HepG2 (cell line): Measurements from ENCODE around the gene TH. TPM values are rescaled to one million over a fixed set of nuclear protein-coding genes. Genes with fewer than 3 reads are reported as not detected.

Source experiments
- ATAC-seq: fragments of 200-7000 bp; cut with Tn5 transposase; 3 replicates; pipeline ENCODE4 v1.9.1; 2020; ENCODE audit warnings: mild to moderate bottlenecking, moderate library complexity
- BruUV-seq: library from RNA; stranded (reverse); fragments of 400-500 nt; replicated peaks from 2 replicates; lab custom pipeline; 2021; lab: Mats Ljungman, UMichigan
- CTCF ChIA-PET: fragments of 300-600 bp; formaldehyde crosslinking; extraction: SDS; loops from one replicate; lab custom pipeline; 2021; ENCODE audit warnings: low total read pairs, inconsistent platforms, low intra/inter-chr PET ratio; lab: Yijun Ruan, JAX
- POLR2A ChIA-PET: fragments of 350-600 bp; sonication (Branson Sonifier 250); formaldehyde crosslinking; loops from one replicate; lab custom pipeline; 2020; ENCODE audit warnings: antibody characterized with exemption, inconsistent platforms; lab: Yijun Ruan, JAX
- DNase-seq: peaks from one replicate; pipeline ENCODE4 v3.0.0-alpha.2; 2015; ENCODE audit warnings: low spot score
- FAIRE-seq: peaks from 3 replicates; lab custom pipeline; 2011; peaks lifted over from hg19 to GRCh38; lab: Jason Lieb, UNC
- H2AFZ ChIP-seq: one replicate; pipeline ENCODE4 v1.6.1; 2011; ENCODE audit warnings: low read length, inconsistent platforms
- H3K27ac ChIP-seq: fragments of 300-600 bp; 3 replicates; pipeline ENCODE4 v1.8.0; 2011; ENCODE audit warnings: mixed run types, mild to moderate bottlenecking, mixed read lengths, low read length, inconsistent platforms; ENCODE audit not compliant: insufficient read depth; ENCODE audit errors: extremely low read length
- H3K27me3 ChIP-seq, 2 experiments: fragments of 200-600 bp in 1 of 2; 2 replicates in 1 of 2; 3 replicates in 1 of 2; pipeline versions ENCODE4 v1.6.0 to v1.8.0; 2011; ENCODE audit warnings: low read length in 2 of 2, mild to moderate bottlenecking in 2 of 2, moderate library complexity in 2 of 2, inconsistent platforms in 1 of 2; ENCODE audit not compliant: insufficient read depth in 2 of 2, control insufficient read depth in 1 of 2
- H3K36me3 ChIP-seq, 2 experiments: fragments of 200-600 bp in 1 of 2; replicated peaks in 1 of 2; 2 replicates in 1 of 2; 3 replicates in 1 of 2; pipeline versions ENCODE4 v1.5.1 to v1.8.0; 2011; ENCODE audit warnings: low read length in 2 of 2, inconsistent platforms in 1 of 2; ENCODE audit not compliant: insufficient read depth in 2 of 2, control insufficient read depth in 1 of 2
- H3K4me1 ChIP-seq: 2 replicates; pipeline ENCODE4 v1.5.1; 2012; ENCODE audit warnings: low read length, inconsistent platforms; ENCODE audit not compliant: insufficient read depth
- H3K4me2 ChIP-seq: 2 replicates; pipeline ENCODE4 v1.6.0; 2011; ENCODE audit warnings: low read depth, low read length, inconsistent platforms
- H3K4me3 ChIP-seq, 3 experiments: fragments of 200-600 bp in 1 of 3; sonication (generic), shearing (Covaris generic) in 1 of 3; replicated peaks in 1 of 3; 2 replicates each; pipeline ENCODE4 v1.5.1; 2011 to 2016; ENCODE audit warnings: low read length in 3 of 3, inconsistent platforms in 2 of 3, low read depth in 2 of 3, mild to moderate bottlenecking in 2 of 3, control low read depth in 1 of 3, mixed read lengths in 1 of 3; ENCODE audit not compliant: insufficient read depth in 1 of 3
- H3K79me2 ChIP-seq: one replicate; pipeline ENCODE4 v1.6.1; 2011; ENCODE audit warnings: low read length, inconsistent platforms; ENCODE audit not compliant: insufficient read depth
- H3K9ac ChIP-seq: 2 replicates; pipeline ENCODE4 v1.6.0; 2011; ENCODE audit warnings: mild to moderate bottlenecking, low read depth, low read length, inconsistent platforms; ENCODE audit not compliant: insufficient read depth
- H3K9me3 ChIP-seq: 2 replicates; pipeline ENCODE4 v1.5.1; 2012; ENCODE audit warnings: mild to moderate bottlenecking, low read length
- H4K20me1 ChIP-seq: 2 replicates; pipeline ENCODE4 v1.6.0; 2011; ENCODE audit warnings: inconsistent platforms, mild to moderate bottlenecking, low read length, moderate library complexity; ENCODE audit not compliant: insufficient read depth
- AGO1 ChIP-seq: fragments of 200-400 bp; formaldehyde crosslinking; IDR thresholded peaks from 2 replicates; pipeline ENCODE4 v1.6.1; 2017; ENCODE audit warnings: mild to moderate bottlenecking, low read depth, low read length, moderate library complexity; ENCODE audit not compliant: poor library complexity, severe bottlenecking
- ATF7-NPFF ChIP-seq: sonication (generic); formaldehyde crosslinking; IDR thresholded peaks from 2 replicates; pipeline ENCODE4 v1.8.1; 2023; ENCODE audit warnings: mild to moderate bottlenecking, low read depth, missing genetic modification reagents, moderate library complexity
- CHD4 ChIP-seq: fragments of 200-600 bp; sonication (generic); IDR thresholded peaks from 2 replicates; pipeline ENCODE4 v1.7.0; 2017; ENCODE audit warnings: mild to moderate bottlenecking, low read length, borderline replicate concordance
- HNRNPL ChIP-seq: fragments of 200-400 bp; formaldehyde crosslinking; IDR thresholded peaks from 2 replicates; pipeline ENCODE4 v1.6.1; 2017; ENCODE audit warnings: mild to moderate bottlenecking, low read depth, low read length
- KMT2B ChIP-seq: IDR thresholded peaks from 2 replicates; pipeline ENCODE4 v1.6.1; 2016; ENCODE audit warnings: missing genetic modification reagents, missing compliant biosample characterization
- SNAI1 ChIP-seq: sonication (generic); formaldehyde crosslinking; IDR thresholded peaks from 2 replicates; pipeline ENCODE4 v1.5.0; 2020; ENCODE audit warnings: mild to moderate bottlenecking, missing genetic modification reagents, borderline replicate concordance
- SYNCRIP ChIP-seq: fragments of 200-400 bp; formaldehyde crosslinking; IDR thresholded peaks from 2 replicates; pipeline ENCODE4 v1.6.1; 2018; ENCODE audit warnings: mild to moderate bottlenecking, low read depth, low read length; ENCODE audit not compliant: insufficient read depth
- TBX3 ChIP-seq: fragments of 450-650 bp; IDR thresholded peaks from 2 replicates; pipeline ENCODE4 v1.6.1; 2017; ENCODE audit warnings: antibody characterized with exemption, mild to moderate bottlenecking, inconsistent platforms, borderline replicate concordance
- ZNF292 ChIP-seq: sonication (generic); formaldehyde crosslinking; IDR thresholded peaks from 2 replicates; pipeline ENCODE4 v1.8.1; 2022; ENCODE audit warnings: mild to moderate bottlenecking, low read depth, missing genetic modification reagents, borderline replicate concordance
- ZNF432 ChIP-seq: sonication (generic); formaldehyde crosslinking; IDR thresholded peaks from 2 replicates; pipeline ENCODE4 v1.5.0; 2020; ENCODE audit warnings: missing genetic modification reagents, mild to moderate bottlenecking, borderline replicate concordance
- ZNF484 ChIP-seq: sonication (generic); formaldehyde crosslinking; IDR thresholded peaks from 2 replicates; pipeline ENCODE4 v1.5.1; 2020; ENCODE audit warnings: mild to moderate bottlenecking, low read depth, missing genetic modification reagents, borderline replicate concordance
- ZNF660 ChIP-seq: sonication (generic); formaldehyde crosslinking; IDR thresholded peaks from 2 replicates; pipeline ENCODE4 v1.5.1; 2020; ENCODE audit warnings: mild to moderate bottlenecking, low read depth, missing genetic modification reagents, borderline replicate concordance
- WGBS: methylation state at CpG from one replicate; pipeline ENCODE4 v1.1.6; 2017; ENCODE audit warnings: low lambda C conversion rate; 5-methylcytosine and 5-hydroxymethylcytosine counted together
- in situ Hi-C: cut with HindIII; loops from 2 replicates; pipeline ENCODE4 v1.10.0; 2017; ENCODE audit warnings: low pct_unique_long_range_greater_than_20kb; ENCODE audit not compliant: extremely low pct_ligation_motif_present
- intact Hi-C: fragments of 100-400 bp; cut with micrococcal nuclease; formaldehyde crosslinking; loops from one replicate; pipeline ENCODE4 v1.10.0; 2022; ENCODE audit not compliant: unreplicated experiment
- polyA plus RNA-seq, 8 experiments: library from polyadenylated mRNA; depleted of rRNA in 3 of 8; stranded (reverse) in 7 of 8; unstranded in 1 of 8; fragments of >200 nt; fragmentation: Illumina TruSeq in 4 of 8; extraction: Trizol in 4 of 8; gene quantifications; 2 replicates each; pipeline versions ENCODE4 v1.2.1 to v1.2.3, GENCODE V29; 2011 to 2016; ENCODE audit warnings: low read depth in 4 of 8, missing spikeins in 1 of 8, mixed read lengths in 1 of 8; ENCODE audit not compliant: insufficient read depth in 1 of 8
- total RNA-seq, 5 experiments: library from RNA; depleted of rRNA; stranded (reverse); fragments of >200 nt; fragmentation: Illumina TruSeq; extraction: Trizol; gene quantifications; 2 replicates each; pipeline ENCODE4 v1.2.3, GENCODE V29; 2016; ENCODE audit warnings: low read depth in 1 of 5
- TF ChIP-seq, protein P1 (sequence below): sonication (generic); formaldehyde crosslinking; IDR thresholded peaks from 2 replicates; pipeline ENCODE4 v1.9.0; 2022; ENCODE audit warnings: low read depth, missing genetic modification reagents

Gene TH
- total and polyA plus RNA-seq, 2 of the 13 experiments (the other 11 are each of a cell fraction or from before 2014, with no cell fraction given): 0.36 TPM; not detected in 1

DNA sequence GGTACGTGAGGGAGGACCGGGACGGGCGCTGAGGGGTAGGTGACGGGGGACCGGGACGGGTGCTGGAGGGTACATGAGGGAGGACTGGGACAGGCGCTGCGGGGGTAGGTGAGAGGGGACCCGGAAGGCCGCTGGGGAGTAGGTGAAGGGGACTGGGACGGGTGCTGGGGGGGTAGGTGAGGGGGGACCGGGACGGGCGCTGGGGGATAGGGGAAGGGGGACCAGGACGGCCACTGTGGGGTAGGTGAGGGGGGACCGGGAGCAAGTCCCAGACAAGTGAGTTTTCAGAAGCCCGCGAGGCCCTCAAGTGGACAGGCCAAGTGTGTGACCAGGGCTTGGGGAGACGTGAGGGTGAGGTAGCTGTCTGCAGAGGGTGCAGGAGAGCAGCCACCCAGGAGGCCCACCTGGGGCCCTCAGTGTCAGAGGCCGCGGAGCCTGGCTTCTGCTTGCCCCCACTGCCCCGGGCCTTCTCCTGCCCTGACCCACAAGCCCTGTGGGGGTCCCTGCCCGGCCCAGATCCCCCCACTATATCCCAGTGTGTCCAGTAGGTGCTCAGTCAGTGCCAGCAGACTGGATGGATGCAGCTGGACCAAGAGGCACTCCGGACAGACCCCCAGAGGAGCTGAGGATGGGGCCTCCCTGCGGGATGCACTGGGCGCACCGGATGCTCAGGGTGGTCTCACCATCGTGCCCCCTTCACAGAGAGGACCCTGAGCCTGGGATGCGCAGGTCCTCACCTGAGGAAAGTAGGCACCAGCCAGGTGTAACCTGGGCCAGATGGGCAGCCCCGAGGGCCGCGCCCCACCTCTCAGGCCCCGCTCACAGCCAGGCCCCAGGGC is 44.2 kb upstream of the TH start (continued):
- TF ChIP-seq, protein P1, sequence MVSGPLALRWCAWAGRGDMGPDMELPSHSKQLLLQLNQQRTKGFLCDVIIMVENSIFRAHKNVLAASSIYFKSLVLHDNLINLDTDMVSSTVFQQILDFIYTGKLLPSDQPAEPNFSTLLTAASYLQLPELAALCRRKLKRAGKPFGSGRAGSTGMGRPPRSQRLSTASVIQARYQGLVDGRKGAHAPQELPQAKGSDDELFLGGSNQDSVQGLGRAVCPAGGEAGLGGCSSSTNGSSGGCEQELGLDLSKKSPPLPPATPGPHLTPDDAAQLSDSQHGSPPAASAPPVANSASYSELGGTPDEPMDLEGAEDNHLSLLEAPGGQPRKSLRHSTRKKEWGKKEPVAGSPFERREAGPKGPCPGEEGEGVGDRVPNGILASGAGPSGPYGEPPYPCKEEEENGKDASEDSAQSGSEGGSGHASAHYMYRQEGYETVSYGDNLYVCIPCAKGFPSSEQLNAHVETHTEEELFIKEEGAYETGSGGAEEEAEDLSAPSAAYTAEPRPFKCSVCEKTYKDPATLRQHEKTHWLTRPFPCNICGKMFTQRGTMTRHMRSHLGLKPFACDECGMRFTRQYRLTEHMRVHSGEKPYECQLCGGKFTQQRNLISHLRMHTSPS: no peak
- no peak for TF ChIP-seq KMT2B (CRISPR knock-in tag)

DNA sequence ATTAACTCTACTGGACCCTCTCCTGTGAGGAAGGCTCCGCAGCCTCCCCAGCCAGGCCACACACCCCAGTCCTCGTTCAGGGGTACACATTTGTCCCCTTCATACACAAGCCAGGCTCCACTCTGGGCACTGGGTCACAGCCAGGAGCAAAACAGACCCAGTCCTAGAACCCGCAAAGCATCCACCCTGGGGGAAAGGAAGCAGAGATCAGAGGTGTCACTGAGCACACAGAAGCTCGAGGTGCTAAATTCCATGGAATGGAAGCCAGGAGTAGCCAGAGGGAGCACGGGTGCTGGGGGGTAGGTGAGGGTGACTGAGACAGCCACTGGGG is 43.6 kb upstream of the TH start:
- FAIRE-seq (no peak), DNase-seq (no peak), ATAC-seq (no peak)
- Histone ChIP-seq H3K36me3 (no peaks in the 10 kb centered on the region), H3K4me2 (no peak overlapping the region), H3K9ac (no peak overlapping the region), H3K4me3 (no peak overlapping the region), H3K27me3 (no peaks in the 10 kb centered on the region; a peak in 3 of 5 replicates), H4K20me1 (no peaks in the 10 kb centered on the region), H3K27ac (peak overlapping the region; percentile 99), H3K9me3 (no peaks in the 10 kb centered on the region), H3K4me1 (peaks cover 87% of the 10 kb centered on the region), H2AFZ (no peak overlapping the region), H3K79me2 (peaks cover 2% of the 10 kb centered on the region)
- CTCF ChIA-PET: interaction anchor here (1.2 to 1.4 kb wide), 2 partner anchors 18 to 84 kb away, joined by 8 to 11 read pairs; no protein-coding TSS in a partner anchor
- 89% methylated on average over 5 of the region's 5 CpGs for WGBS
- intact Hi-C loops (loop anchor here (10.0 kb wide), 1 partner anchor 50 kb away; no protein-coding TSS in a partner anchor), in situ Hi-C loops (loop anchor here (25.0 kb wide), 1 partner anchor 522 kb away; no protein-coding TSS in a partner anchor)
- POLR2A ChIA-PET: interaction anchor here (1.8 to 4.3 kb wide), 2 partner anchors 12 to 53 kb away, joined by 4 to 34 read pairs; no protein-coding TSS in a partner anchor
- BruUV-seq: no TSS peak
- TF ChIP-seq CHD4 (0 out of 2 replicates have a peak, but pooled peaks have one; percentile 26), ZNF660 (CRISPR knock-in tag) (no peak), ZNF432 (CRISPR knock-in tag) (no peak), HNRNPL (no peak), AGO1 (no peak), ZNF292 (CRISPR knock-in tag) (no peak), ZNF484 (CRISPR knock-in tag) (no peak), TBX3 (no peak; the same call in 1 of the 2 replicates), SYNCRIP (no peak), SNAI1 (CRISPR knock-in tag) (0 out of 2 replicates have a peak, but pooled peaks have one; percentile 47), ATF7-NPFF (CRISPR knock-in tag) (no peak)
